ENCODE measurements around the gene AUNIP. TPM values are rescaled to one million over a fixed set of nuclear protein-coding genes. Genes with fewer than 3 reads are reported as not detected.

The AUNIP gene, protein sequence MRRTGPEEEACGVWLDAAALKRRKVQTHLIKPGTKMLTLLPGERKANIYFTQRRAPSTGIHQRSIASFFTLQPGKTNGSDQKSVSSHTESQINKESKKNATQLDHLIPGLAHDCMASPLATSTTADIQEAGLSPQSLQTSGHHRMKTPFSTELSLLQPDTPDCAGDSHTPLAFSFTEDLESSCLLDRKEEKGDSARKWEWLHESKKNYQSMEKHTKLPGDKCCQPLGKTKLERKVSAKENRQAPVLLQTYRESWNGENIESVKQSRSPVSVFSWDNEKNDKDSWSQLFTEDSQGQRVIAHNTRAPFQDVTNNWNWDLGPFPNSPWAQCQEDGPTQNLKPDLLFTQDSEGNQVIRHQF
- 7.8 and 8.8 TPM in 2 replicates for total RNA-seq (2014; rRNA removed; shearing (Covaris generic))
- polyA plus RNA-seq (2014; cell fraction: nucleus; rRNA removed): 13.4 and 14.6 TPM in 2 replicates

DNA sequence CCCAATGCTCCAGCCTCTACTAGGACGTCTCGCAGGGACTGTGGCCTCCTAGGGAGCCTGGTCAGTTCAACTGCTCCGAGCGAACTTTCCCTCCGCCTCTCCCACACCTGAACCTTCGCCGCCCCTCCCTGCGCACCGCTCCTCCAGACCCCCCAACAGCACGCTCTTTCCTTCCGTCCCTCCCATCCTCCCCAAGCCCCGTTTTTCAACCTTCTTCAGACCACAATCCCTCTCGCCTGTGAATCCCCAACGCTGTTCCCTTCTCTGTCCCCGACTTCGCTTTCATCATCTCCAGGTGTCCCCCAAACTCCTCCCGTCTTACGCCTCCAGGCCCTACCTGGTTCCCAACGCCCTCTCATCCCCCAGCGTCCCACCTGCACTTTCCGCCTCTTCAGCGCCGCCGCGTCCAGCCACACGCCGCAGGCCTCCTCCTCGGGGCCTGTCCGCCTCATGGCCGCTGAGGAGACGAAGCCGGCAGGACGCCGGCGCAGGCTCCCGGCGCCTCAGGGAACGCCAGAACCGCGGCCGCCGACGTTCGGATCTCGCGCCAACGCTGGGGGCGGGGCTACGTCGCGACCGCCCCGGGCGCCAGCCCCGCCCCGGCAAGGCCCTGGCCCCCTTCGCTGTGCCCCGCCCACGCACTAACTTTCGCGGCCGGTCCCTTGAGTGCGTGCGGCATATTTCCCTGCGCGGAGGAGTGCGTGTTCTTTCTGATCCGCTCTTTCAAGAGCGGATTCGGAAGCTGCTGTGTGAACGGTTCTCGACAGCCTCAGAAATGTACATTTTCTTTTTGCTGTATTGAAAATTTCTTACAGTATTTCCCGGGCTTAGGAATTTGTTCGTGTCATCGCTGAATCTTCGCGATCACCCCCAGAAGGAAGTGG lies at the start of gene AUNIP:
TSS of gene AUNIP (minus strand) at position 552 of the 884 bp plus-strand sequence. CDS start at position 452, 100 bp downstream.
- peak; percentile 74 for DNase-seq (ENCODE audit: extremely low read depth, low read depth)

DNA sequence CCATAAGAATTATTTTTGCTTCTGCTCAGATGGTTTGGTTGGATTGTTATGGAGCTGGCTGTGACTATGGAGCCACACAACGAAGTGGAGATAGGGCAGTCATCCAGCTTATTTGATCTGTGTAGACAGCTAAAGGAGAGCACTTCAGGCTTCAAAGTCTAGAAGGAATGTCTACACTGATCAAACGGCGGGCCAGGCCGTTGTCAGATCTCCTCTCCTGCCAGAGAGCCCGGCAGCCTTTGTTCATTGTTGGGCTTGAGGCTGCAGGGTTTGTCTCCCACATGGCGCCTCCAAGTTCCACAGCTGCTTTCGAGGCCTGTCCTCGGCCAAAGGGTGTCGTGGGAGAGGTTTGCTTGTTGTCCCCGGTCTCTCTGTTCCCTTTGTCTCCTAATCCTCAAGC lies 49.8 kb upstream of the AUNIP start:
- no peak for DNase-seq (ENCODE audit: extremely low read depth, low read depth)

DNA sequence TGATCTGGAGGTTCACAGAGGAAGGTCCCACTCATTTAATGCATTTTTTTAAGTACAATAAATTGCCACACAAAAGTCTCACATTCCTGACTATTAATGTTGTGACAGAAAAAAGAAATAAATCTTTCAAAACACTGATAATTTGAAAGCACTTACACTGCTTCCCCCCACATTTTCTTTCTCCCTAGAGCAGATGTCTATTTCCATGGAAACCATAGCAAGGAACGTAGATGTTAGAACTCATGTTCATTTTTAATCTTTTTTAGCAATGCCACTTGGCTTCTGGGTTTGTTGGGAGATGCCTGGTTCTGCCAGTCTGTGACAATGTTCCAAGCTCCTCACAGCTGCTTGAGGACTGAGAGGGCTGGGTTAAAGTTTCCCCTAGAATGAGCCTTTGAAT lies 48.9 kb upstream of the AUNIP start:
- no peak for DNase-seq (ENCODE audit: extremely low read depth, low read depth)

DNA sequence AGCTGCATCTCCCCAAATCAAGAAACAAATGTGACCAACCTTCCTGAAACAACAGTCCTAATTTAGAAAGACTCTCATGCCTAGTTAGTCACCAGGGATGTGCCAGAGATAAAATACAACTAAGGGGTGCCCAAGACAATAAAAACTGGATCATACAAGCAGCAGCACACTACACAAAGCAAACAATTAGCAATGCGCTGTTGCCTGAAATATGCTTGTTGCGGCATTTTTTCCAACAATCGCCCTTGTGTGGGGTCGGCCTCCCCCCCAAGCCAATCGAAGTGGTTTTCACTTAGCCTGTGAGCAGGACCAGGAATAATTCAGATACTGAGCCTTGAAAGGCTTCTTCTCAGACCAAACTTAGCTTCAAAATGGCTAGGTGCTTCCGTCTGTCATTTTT lies 48.3 kb upstream of the AUNIP start:
- no peak for DNase-seq (ENCODE audit: extremely low read depth, low read depth)

DNA sequence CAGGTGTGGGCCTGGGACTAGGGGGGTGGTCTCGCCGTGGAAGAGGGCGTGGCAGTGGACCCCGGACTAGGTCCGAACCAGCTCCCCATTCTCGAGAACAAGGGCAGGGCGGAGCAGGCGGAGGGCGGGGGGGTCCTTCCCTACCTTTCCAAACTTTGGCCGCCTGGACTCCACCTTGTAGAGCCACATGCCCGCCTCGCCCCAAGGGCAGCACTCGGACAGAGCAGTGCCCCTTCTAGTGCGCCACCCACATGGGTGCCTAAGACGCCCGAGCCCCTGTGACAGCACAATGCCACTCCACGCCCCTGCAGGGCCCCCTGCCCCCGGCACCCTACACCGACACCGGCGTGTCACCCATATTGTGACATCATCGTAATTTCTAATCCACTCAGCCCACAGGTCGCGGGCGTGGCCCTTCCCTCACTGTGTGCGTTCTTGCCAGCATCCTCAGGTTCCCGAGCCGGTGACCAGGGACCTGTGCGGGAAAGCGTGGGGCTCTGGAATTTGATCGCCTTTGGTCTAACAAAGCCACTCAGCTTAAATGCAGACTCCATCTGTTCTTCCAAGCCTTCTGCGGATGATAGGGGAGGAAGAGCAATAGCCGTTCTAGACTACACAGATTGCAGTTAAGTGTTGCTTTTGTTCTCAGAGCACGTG lies 47.5 kb upstream of the AUNIP start:
- DNase-seq (ENCODE audit: extremely low read depth, low read depth): no peak

DNA sequence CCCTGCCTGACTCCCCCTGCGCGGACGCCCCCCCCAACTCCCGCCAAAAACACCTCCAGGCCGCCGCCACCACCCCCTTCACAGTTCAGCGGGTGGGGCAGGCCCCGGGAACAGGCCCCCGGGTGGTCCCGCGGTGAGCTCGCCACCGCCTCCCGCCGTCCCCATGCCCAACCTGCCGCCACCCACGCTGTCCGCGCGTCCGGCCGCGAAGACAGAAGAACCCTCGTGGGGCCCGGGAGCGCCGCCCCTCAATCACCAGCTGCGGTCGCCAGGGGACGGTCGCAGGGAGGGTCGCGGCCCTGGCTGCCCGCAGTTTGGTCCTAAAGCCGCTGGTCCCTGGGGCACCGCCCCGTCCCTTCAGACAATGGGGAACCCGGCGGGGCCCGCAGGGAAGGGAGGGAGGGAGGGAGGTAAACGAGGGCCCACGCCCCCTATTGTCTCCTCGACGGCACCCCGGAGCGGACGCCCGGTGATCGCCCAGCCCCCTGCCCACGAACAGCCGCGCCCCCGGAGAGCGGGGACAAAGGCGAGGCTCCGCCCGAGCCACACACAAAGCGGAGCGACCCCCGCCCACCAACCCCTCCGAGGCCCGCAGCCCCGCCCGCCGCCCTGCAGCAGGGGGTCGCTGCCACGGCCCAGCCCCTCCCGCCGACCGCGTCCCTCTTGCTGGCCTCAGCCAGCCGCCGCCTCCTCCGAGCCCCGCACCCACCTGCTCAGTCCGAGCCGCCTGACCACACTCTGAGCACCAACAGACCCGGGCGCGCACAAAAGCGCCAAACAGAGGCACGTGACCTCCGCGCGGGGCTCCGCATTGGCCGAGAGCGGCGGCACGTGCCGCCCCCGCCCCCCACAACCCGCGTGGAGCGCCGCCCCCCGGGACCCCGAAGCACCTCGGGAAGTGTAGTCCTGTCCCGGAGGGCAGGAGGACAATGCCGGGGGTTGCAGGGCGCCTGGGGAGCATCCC lies 46.7 kb upstream of the AUNIP start, which contains the start of gene STMN1:
TSS of gene STMN1 (minus strand) at position 740 of the 964 bp plus-strand sequence. CDS start 1,743 bp downstream, outside the sequence.
- peak; percentile 58 for DNase-seq (ENCODE audit: extremely low read depth, low read depth)

DNA sequence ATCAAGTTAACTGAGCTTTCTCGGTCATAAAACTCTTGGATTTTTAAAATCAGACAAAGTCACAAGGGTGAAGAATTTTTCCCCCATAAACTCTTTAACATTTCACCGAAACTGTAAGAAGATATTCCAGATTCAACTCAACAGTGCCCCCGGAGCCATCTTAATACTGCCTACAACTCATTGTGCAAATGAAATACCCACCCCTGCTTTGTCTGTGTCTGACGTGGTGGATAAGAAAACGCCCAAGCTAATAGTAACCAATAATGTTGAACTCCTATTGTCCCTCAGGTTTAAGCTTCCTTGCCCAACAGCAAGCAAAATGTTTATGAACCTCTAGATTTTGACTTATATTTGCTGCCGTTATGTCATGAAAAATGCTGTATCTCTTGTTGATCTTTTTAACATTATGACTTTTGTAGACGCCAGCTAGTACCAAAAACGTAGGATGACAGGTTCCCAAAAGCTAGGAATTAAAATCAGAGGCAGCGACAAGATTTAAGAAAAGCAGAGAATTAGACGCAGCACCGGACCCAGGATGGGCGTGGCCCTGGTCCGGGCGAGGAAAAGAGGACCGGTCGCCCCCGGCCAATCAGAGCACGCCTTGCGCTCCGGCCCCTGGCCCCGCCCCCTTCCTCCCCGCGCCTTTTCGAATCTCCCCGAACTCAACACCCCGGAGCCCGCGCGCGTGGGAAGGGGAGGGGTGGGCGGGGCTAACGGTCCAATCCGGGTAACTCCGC lies 45.9 kb upstream of the AUNIP start:
- DNase-seq (ENCODE audit: extremely low read depth, low read depth): peak; percentile 66

DNA sequence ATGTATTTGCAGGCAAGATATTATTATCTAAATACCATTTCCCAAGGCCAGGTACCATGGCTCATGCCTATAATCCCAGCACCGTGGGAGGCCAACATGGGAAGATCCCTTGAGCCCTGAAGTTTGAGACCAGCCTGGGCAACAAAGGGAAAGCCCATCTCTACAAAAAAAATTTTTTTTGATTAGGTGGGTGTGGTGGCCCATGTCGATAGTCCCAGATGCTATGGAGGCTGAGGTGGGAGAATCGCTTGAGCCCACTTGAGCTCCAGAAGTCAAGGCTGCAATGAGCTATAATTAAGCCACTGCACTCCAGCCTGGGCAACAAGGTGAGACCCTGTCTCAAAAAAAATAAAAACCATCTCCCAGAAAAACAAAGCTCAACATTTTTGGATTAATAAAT lies 44.7 kb upstream of the AUNIP start:
- no peak for DNase-seq (ENCODE audit: extremely low read depth, low read depth)

DNA sequence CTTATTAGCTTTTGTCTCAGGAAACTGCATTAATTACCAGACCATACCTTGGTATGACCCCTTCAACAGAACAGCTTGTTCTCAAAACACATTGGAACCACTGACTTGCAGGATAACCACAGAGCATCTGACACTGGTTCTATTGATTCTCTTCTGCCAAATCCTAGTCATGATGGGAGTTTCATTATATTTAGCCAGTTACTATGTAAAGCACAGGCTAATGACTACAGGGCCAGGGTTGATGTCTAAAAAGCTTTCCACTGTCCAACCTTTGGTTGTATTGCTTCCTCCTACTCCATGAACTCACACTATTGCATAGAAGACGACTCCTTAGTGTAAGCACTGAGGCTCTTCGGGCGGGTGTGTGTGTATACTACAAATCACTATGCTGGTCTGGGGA lies 43.2 kb upstream of the AUNIP start:
- DNase-seq (ENCODE audit: extremely low read depth, low read depth): no peak

DNA sequence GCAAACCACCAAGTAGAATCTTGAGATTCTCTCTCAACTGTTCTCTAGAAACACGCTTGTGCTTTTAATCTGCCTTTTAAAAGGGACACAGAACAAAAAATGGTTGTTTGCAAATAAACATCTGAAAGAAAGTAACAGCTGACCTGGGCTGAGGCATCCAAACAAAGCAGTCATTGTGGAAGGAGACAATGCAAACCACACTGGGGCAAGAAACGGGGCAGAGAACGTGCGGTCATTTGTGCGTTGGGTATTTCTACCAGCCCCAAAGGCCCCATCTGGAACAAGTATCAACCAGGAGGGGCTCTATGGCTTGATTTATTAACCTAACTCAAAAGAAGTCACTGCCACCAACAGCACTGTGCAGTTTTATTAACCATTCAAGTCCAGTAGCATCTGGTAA lies 41.0 kb upstream of the AUNIP start:
- no peak for DNase-seq (ENCODE audit: extremely low read depth, low read depth)

DNA sequence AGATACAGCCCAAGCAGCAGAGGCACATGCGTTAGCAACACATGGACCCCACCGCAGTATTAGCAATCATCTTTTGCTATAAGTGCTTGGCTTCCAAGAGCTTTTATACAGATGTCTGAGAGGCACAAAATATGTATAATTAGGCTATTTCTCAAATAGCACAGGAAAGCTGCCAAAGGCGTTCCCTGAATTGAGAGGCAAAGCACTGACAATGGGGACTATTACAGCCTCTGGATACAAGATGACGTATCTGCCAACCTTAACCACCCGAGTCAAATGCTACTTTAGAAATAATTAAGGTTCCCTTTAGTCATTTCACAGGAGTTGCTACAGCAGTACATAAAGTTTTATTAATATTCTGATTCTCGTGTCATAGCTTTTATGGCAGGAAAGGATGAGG lies 40.5 kb upstream of the AUNIP start:
- no peak for DNase-seq (ENCODE audit: extremely low read depth, low read depth)

DNA sequence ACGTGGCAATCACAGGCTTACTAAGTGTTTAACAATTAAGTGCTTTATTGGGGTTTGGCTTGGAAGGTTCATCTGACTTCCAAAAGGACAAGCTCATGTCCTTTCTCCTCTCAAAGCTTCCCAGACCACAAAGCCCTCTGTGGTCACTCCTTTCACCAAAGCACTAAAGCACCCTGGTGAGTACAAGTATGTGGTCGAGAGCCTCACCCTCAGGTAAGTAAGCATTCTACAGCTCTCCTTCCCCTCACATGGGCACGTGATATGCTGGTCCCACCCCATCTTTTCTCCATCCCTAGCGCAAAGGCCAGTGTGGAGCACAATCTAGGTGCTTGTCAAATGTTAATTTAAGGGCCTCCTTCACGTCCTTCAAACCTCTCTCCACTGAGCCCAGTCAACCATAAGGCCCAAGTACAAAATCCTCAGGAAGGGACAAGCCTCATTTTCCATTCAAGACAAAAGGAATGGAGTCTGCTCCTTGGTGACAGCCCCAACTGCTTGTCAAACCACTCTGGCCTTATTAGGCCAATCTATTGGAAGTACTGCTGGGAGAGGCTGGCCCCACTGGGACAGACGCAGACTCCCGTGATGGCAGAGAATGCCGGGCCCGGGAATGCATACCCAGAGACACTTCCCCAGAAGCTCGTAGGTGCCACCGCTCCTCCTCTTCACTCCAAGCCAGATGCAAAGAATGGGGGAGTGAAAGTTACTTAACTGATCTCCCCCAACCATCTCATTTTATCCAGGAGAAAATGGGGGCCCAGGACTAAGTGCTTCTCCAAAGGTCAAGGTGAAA lies 39.2 kb upstream of the AUNIP start:
- DNase-seq (ENCODE audit: extremely low read depth, low read depth): no peak

DNA sequence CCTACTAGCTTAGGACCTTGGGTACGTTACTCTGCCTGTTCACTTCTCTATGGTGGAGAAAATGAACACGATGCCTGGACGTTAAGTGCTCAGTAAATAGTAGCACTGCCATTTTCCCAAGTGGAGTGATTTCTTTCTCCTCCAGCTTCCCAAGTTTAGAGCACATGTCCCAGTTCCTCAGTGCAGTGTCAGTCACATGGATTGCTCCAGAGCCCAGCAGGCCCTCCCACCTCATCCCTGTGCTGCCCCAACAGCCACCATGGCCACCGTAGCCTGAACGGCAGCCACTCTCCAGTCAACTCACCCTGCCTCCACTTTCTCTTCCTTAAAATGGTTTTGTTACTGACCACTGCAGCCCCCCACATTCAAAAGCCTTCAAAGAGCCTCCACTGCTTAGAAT lies 38.5 kb upstream of the AUNIP start:
- no peak for DNase-seq (ENCODE audit: extremely low read depth, low read depth)

DNA sequence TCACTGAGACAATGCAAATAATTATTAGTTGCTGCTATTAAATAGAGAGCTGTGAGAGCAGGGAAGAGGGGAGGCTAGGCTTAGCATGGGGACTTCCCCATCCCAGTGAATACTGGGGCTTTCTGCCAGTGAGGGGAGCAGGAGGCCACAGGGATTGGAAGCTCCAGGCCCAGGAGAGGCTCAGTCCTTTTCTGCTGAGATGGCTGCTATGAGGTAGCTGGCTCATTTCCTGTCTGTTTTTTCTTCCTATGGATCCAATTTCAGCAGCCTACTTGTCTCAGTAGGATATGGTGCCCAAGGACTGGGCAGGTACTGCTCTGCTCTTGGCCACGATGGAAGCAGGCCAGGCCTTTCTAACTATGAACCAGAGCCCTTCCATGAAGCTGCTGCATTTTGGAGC lies 37.0 kb upstream of the AUNIP start:
- DNase-seq (ENCODE audit: extremely low read depth, low read depth): no peak

DNA sequence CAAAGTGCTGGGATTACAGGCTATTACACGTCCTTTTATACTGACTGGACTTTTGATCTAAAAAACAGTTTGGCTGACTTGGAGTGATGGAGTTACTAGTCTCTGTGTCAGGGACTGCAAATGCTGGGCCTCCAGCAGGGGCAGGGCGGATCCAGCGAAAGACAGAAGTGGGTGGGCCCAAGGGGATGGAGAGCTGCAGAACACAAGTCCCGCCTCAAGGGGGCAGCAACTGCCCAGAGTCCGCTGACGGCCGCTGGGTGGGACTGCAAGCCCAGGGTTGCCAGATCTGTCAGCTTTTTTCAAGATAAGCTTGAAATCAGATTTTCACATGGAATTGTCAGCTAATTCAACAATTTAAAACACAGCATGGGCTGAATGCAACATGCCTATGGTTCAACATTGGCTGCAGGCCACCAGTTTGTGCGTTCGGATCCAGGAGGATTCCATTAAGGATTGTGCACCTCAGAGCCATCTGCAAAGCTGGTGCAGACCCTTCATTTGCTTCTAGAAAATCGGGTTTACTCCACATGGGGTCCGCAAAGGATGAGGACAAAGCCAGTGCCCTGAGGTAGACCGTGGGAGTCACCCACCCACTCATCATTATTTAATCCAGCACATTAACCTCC lies 36.2 kb upstream of the AUNIP start:
- peak; percentile 76 for DNase-seq (ENCODE audit: extremely low read depth, low read depth)

DNA sequence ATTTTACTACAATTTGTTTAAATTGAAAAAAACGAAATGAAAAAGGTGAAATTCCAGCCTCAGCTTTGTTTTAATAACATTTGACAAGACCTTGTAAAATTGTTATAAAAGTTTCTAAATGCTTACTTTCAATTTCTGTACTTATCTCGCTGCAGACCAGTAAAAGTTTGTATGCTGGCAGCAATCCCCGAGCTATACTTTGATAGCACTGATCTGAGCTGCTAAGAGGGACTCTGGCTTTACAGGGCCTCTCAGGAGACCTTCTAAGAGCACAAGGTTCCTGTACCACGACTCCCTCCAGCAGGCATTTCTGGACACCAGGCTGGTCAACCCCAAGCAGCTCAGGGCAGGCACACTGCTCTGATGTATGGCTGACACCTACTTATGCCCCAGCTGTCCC lies 33.9 kb upstream of the AUNIP start:
- DNase-seq (ENCODE audit: extremely low read depth, low read depth): no peak

DNA sequence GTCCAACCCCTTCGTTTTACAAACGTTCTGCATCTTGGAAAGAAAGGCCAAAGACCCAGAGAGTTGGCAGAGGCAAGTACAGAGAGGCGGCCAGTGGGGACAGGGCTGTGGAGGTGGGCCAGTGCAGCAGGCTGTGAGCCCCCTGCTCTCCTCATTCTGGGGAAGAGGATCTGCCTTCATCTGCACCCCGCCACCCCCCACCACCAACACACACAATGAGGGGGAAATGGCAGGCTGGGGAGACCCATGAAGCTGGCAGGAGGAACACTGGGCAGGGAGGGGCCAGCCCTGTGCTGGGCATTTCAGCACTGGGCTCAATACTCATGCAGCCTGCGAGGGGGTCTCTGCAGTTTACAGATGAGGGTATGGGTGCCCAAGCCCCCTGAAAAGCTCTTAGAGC lies 32.3 kb upstream of the AUNIP start:
- DNase-seq (ENCODE audit: extremely low read depth, low read depth): no peak

Measured in NCI-H460 (cell line).